Measurements from ENCODE around the gene ERVK3-1. TPM values are rescaled to one million over a fixed set of nuclear protein-coding genes. Genes with fewer than 3 reads are reported as not detected.

Gene ERVK3-1
- total and polyA plus RNA-seq, 2 experiments from 2014 or later, result 33.7 to 41.3 TPM

- no peak for TF ChIP-seq EZH2phosphoT487 (IDR thresholded peaks at IDR 0.05; ENCODE audit: insufficient read depth, low read depth)
- no peak for TF ChIP-seq EZH2 (IDR thresholded peaks at IDR 0.05; ENCODE audit: insufficient read depth, poor library complexity, severe bottlenecking)
- in situ Hi-C loops (cut with MboI), result no loop called here
- peaks cover 16% of the 10 kb centered on the region for H3K36me3 ChIP-seq (ENCODE audit: low read depth)
- H4K20me1 ChIP-seq (ENCODE audit: insufficient read depth), result no peaks in the 10 kb centered on the region
- no peaks in the 10 kb centered on the region for H3K9me2 ChIP-seq (ENCODE audit: insufficient read depth)
- H3K9me3 ChIP-seq (ENCODE audit: low read depth), result no peaks in the 10 kb centered on the region
- DNase-seq, result no peak
- no peak overlapping the region for H3K9ac ChIP-seq
- H3K27ac ChIP-seq, result no peak overlapping the region
- H3K27me3 ChIP-seq (replicated peaks; ENCODE audit: insufficient read depth), result no peaks in the 10 kb centered on the region
- H3K4me3 ChIP-seq, result peak overlapping the region; percentile 92
- H3K79me2 ChIP-seq (ENCODE audit: insufficient read depth), result peaks cover 89% of the 10 kb centered on the region
- 92 to 96% methylated on average over 7 of the region's 7 CpGs for WGBS, 2 experiments (ENCODE audit: low coverage in 1 of 2, low lambda C conversion rate in 2 of 2, missing lambda C conversion rate in 2 of 2)
- H3F3A ChIP-seq (ENCODE audit: insufficient read depth), result peaks cover 13% of the 10 kb centered on the region
- peak overlapping the region; percentile 75 for H3K4me2 ChIP-seq (ENCODE audit: unreplicated experiment)
- H2AFZ ChIP-seq, result no peak overlapping the region
- H3K4me1 ChIP-seq (ENCODE audit: insufficient read depth), result peaks cover 7% of the 10 kb centered on the region; the same call in 1 of the 2 replicates
These were observed 28.0 kb upstream of the ERVK3-1 start for GRCh38 chr19:58277197-58277596.

- H3K79me2 ChIP-seq (ENCODE audit: insufficient read depth), result peaks cover 89% of the 10 kb centered on the region
- peaks cover 13% of the 10 kb centered on the region for H3F3A ChIP-seq (ENCODE audit: insufficient read depth)
- peaks cover 9% of the 10 kb centered on the region for H3K36me3 ChIP-seq (ENCODE audit: low read depth)
These were observed 27.2 kb upstream of the ERVK3-1 start for GRCh38 chr19:58277748-58278540.

GRCh38 chr19:58278541-58279041 is 26.6 kb upstream of the ERVK3-1 start, which contains the start of gene ZNF8:
Gene ZNF8, plus strand, starts transcription at chr19:58278955. Its CDS starts 127 bp downstream, at chr19:58279082.
- in situ Hi-C loops (cut with MboI), result no loop called here
- Histone ChIP-seq H3K4me2 (ENCODE audit: unreplicated experiment) (peak within 1 kb of the TSS; percentile 90), H3K27ac (peak within 1 kb of the TSS; percentile 91), H3K9me2 (ENCODE audit: insufficient read depth) (no peaks in the 10 kb centered on the region), H3K79me2 (ENCODE audit: insufficient read depth) (peaks cover 91% of the 10 kb centered on the region), H3K27me3 (replicated peaks; ENCODE audit: insufficient read depth) (no peaks in the 10 kb centered on the region), H3K9ac (peak within 1 kb of the TSS; percentile 94), H3K4me3 (peak within 1 kb of the TSS; percentile 92), H3F3A (ENCODE audit: insufficient read depth) (peaks cover 13% of the 10 kb centered on the region), H4K20me1 (ENCODE audit: insufficient read depth) (no peaks in the 10 kb centered on the region), H3K4me1 (ENCODE audit: insufficient read depth) (peaks cover 7% of the 10 kb centered on the region; the same call in 1 of the 2 replicates), H3K9me3 (ENCODE audit: low read depth) (no peaks in the 10 kb centered on the region), H3K36me3 (ENCODE audit: low read depth) (peaks cover 5% of the 10 kb centered on the region), H2AFZ (peak within 1 kb of the TSS; percentile 88)
- 1% methylated on average over 36 to 37 of the region's 42 CpGs for WGBS, 2 experiments (ENCODE audit: low coverage in 1 of 2, low lambda C conversion rate in 2 of 2, missing lambda C conversion rate in 2 of 2)
- TF ChIP-seq EZH2phosphoT487 (IDR thresholded peaks at IDR 0.05; ENCODE audit: insufficient read depth, low read depth) (no peak), EZH2 (IDR thresholded peaks at IDR 0.05; ENCODE audit: insufficient read depth, poor library complexity, severe bottlenecking) (no peak)
- peak; percentile 99 for DNase-seq

More at GRCh38 chr19:58277748-58278540, 27.2 kb upstream of the ERVK3-1 start:
- Histone ChIP-seq H3K4me1 (ENCODE audit: insufficient read depth) (peaks cover 7% of the 10 kb centered on the region; the same call in 1 of the 2 replicates), H3K4me2 (ENCODE audit: unreplicated experiment) (peak overlapping the region; percentile 75), H2AFZ (peak overlapping the region; percentile 83), H3K4me3 (peak overlapping the region; percentile 92), H3K9ac (peak overlapping the region; percentile 94), H3K27ac (peak overlapping the region; percentile 91), H4K20me1 (ENCODE audit: insufficient read depth) (no peaks in the 10 kb centered on the region), H3K9me2 (ENCODE audit: insufficient read depth) (no peaks in the 10 kb centered on the region), H3K27me3 (replicated peaks; ENCODE audit: insufficient read depth) (no peaks in the 10 kb centered on the region), H3K9me3 (ENCODE audit: low read depth) (no peaks in the 10 kb centered on the region)
- in situ Hi-C loops (cut with MboI), result no loop called here
- TF ChIP-seq EZH2phosphoT487 (IDR thresholded peaks at IDR 0.05; ENCODE audit: insufficient read depth, low read depth) (no peak), EZH2 (IDR thresholded peaks at IDR 0.05; ENCODE audit: insufficient read depth, poor library complexity, severe bottlenecking) (no peak)
- WGBS, 2 experiments (ENCODE audit: low coverage in 1 of 2, low lambda C conversion rate in 2 of 2, missing lambda C conversion rate in 2 of 2), result 33 to 38% methylated on average over 23 to 25 of the region's 25 CpGs
- DNase-seq, result peak; percentile 19

GRCh38 chr19:58279042-58279924 is 25.9 kb upstream of the ERVK3-1 start:
- H3K4me3 ChIP-seq, result peak overlapping the region; percentile 92
- H3F3A ChIP-seq (ENCODE audit: insufficient read depth), result peaks cover 11% of the 10 kb centered on the region
- no peaks in the 10 kb centered on the region for H3K9me3 ChIP-seq (ENCODE audit: low read depth)
- H4K20me1 ChIP-seq (ENCODE audit: insufficient read depth), result no peaks in the 10 kb centered on the region
- in situ Hi-C loops (cut with MboI), result no loop called here
- WGBS, 2 experiments (ENCODE audit: low coverage in 1 of 2, low lambda C conversion rate in 2 of 2, missing lambda C conversion rate in 2 of 2), result 3 to 4% methylated on average over 54 to 60 of the region's 60 CpGs
- peak overlapping the region; percentile 88 for H2AFZ ChIP-seq
- no peaks in the 10 kb centered on the region for H3K27me3 ChIP-seq (replicated peaks; ENCODE audit: insufficient read depth)
- TF ChIP-seq EZH2 (IDR thresholded peaks at IDR 0.05; ENCODE audit: insufficient read depth, poor library complexity, severe bottlenecking) (no peak), EZH2phosphoT487 (IDR thresholded peaks at IDR 0.05; ENCODE audit: insufficient read depth, low read depth) (no peak)
- peaks cover 95% of the 10 kb centered on the region for H3K79me2 ChIP-seq (ENCODE audit: insufficient read depth)
- H3K27ac ChIP-seq, result peak overlapping the region; percentile 91
- H3K9me2 ChIP-seq (ENCODE audit: insufficient read depth), result no peaks in the 10 kb centered on the region
- H3K36me3 ChIP-seq (ENCODE audit: low read depth), result peaks cover 4% of the 10 kb centered on the region
- H3K4me1 ChIP-seq (ENCODE audit: insufficient read depth), result peaks cover 7% of the 10 kb centered on the region; the same call in 1 of the 2 replicates
- peak overlapping the region; percentile 90 for H3K4me2 ChIP-seq (ENCODE audit: unreplicated experiment)
- peak; percentile 77 for DNase-seq
- peak overlapping the region; percentile 94 for H3K9ac ChIP-seq
